ENCODE measurements around the gene NKIRAS2.

NKIRAS2 gene

GRCh38 chr17:42055027-42055426, 35.1 kb downstream of the NKIRAS2 start:
- DNase-seq (ENCODE audit: low read depth) = no peak

GRCh38 chr17:42055496-42055895, 35.6 kb downstream of the NKIRAS2 start:
- DNase-seq (ENCODE audit: low read depth) = no peak

GRCh38 chr17:42056635-42057034, 36.7 kb downstream of the NKIRAS2 start:
- no peak for DNase-seq (ENCODE audit: low read depth)

GRCh38 chr17:42058063-42058462, 38.2 kb downstream of the NKIRAS2 start:
- DNase-seq (ENCODE audit: low read depth) = no peak

GRCh38 chr17:42059815-42060214, 39.9 kb downstream of the NKIRAS2 start:
- DNase-seq (ENCODE audit: low read depth) = no peak

- no peak for DNase-seq (ENCODE audit: low read depth)
These were observed 40.3 kb downstream of the NKIRAS2 start for GRCh38 chr17:42060231-42060630.

- DNase-seq (ENCODE audit: low read depth) = no peak
These were observed 42.0 kb downstream of the NKIRAS2 start for GRCh38 chr17:42061646-42062487.

- no peak for DNase-seq (ENCODE audit: low read depth)
These were observed 42.8 kb downstream of the NKIRAS2 start for GRCh38 chr17:42062681-42063080.

- no peak for DNase-seq (ENCODE audit: low read depth)
These were observed 45.3 kb downstream of the NKIRAS2 start for GRCh38 chr17:42065201-42065600.

GRCh38 chr17:42067371-42068091, 47.6 kb downstream of the NKIRAS2 start:
- peak; percentile 56 for DNase-seq (ENCODE audit: low read depth)

- no peak for DNase-seq (ENCODE audit: low read depth)
These were observed 49.1 kb downstream of the NKIRAS2 start for GRCh38 chr17:42068979-42069378.

GRCh38 chr17:42071810-42072209, 51.9 kb downstream of the NKIRAS2 start:
- no peak for DNase-seq (ENCODE audit: low read depth)

GRCh38 chr17:42072323-42073187, 52.7 kb downstream of the NKIRAS2 start:
- no peak for DNase-seq (ENCODE audit: low read depth)
